HG03108 (cell line): ENCODE results near the gene GRIA2.
"Not testable (repeated sequence)": the region's sequence is repeated elsewhere in the genome, so short reads cannot be mapped to it uniquely, and the experiment has no call there.

Experiments
- ATAC-seq: cut with Tn5 transposase; IDR thresholded peaks from one replicate; pipeline ENCODE4 v1.9.1; 2021; ENCODE audit warnings: moderate library complexity; ENCODE audit not compliant: unreplicated experiment

GRIA2 gene

DNA sequence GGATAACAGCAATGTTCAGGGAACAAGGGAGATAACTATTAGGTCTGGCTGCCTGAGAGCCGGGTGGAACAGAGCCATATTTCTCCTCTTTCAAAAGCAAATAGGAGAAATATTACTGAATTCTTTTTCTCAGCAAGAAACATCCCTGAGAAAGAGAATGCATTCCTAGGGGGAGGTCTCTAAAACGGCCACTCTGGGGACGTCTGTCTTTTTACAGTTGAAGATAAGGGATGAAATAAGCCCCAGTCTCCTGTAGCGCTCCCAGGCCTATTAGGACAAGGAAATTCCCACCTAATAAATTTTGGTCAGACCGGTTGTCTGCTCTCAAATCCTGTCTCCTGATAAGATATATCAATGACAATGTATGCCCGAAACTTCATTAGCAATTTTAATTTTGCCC, 37.6 kb downstream of the GRIA2 start:
- not testable (repeated sequence) for ATAC-seq

DNA sequence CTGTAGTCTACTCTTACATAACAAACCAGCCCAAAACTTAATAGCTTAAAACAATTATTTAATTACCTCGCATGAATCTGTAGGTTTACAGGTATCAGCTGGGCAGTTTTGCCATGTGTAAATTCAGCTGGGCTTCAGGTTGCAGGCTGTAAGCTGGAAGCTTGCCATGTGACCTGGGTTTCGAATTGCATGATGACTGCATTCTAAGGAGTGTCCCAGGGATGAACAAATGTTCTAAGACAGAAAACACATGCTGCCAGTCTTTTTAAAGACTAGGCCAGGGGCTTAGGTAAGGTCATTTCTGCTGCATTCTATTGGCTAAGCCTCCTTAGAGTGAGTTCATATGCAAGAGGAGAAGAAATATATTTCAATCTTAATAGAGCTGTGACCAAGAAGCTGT, 44.8 kb downstream of the GRIA2 start:
- ATAC-seq: no peak

GRCh38 chr4:157270108-157270507, 49.6 kb downstream of the GRIA2 start:
- no peak for ATAC-seq

- no peak for ATAC-seq
Measured at GRCh38 chr4:157270552-157270951, 50.0 kb downstream of the GRIA2 start.

GRCh38 chr4:157271166-157271869, 50.8 kb downstream of the GRIA2 start:
- ATAC-seq: no peak

GRCh38 chr4:157280673-157281072, 60.1 kb downstream of the GRIA2 start:
- no peak for ATAC-seq

GRCh38 chr4:157282019-157282418, 61.5 kb downstream of the GRIA2 start:
- no peak for ATAC-seq

GRCh38 chr4:157287445-157287844, 66.9 kb downstream of the GRIA2 start:
- no peak for ATAC-seq

DNA sequence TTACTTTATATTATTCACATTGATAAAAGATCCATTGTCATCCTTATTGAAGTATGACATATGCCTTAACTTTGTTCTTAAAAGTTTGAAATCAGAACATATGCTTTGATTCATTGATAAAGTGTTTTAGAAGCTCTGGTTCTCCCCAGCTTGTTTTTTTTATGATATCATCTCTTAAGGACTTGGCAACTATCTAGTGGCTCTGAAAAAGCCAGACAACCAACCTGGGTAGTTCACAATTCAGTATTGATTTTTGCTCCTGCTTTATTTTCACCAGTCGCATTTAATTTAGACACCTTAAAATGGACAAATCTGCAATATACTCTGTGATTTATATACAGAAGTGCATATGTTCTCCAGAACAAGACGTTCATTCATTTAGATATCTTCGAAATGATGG, 70.1 kb downstream of the GRIA2 start:
- no peak for ATAC-seq

DNA sequence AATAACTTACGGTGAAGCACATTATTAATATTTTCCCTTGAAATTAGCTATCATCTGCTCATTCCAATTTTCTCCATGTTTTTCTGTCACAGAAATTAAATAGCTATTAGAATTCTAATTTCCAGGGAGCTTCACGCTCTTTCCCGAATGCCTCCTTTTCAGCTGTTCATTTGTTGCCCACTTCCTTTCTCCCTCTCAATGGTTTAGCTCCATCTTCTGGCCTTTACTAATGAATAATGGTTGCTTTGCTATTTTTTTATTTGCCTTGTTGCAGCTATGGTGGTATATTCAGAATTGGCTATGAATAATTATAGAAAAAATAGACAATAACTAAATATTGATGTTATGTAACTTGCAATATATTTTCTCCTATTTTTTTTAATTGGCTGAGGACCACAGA, 70.5 kb downstream of the GRIA2 start:
- ATAC-seq: no peak

DNA sequence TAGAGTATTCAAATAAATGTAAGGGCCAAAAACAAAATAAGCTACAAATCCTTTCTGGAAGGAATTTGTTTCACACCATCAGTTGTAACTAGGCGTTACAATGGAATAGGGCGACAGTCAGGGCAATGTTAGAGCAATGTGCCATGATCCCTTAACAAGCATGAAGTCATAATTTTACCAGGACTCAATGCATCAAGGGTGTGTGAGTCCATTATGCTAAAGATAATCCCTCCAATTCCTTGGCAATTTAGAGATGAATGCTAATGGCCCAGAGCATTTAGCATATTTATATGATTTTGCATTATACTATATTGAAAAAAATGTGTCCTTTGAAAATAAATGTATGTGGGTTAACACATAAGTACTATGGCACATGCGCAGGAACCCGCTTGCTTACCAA, 73.1 kb downstream of the GRIA2 start:
- no peak for ATAC-seq

- no peak for ATAC-seq
Measured at GRCh38 chr4:157294575-157294974, 74.0 kb downstream of the GRIA2 start.

GRCh38 chr4:157300701-157301100, 80.2 kb downstream of the GRIA2 start:
- ATAC-seq: no peak

GRCh38 chr4:157303471-157303960, 83.0 kb downstream of the GRIA2 start:
- no peak for ATAC-seq

DNA sequence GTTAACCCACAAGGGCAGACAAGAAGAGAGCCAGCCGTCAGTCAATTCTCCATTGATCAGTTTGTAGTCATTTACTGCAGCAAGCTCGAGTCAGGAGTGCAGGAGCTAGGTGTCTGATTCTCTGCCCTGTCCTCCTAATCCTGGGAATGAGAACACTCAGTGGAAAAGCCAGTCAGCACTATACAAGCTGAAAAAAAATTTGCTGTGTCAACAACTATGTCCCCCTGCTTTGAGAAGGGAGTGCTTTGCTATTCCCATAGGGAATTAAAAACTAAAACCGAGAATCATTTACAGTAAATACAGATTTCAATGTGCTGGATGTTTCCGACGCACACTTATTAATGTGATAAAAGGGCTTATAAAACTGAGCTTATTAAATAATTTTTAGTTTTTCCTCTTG, 84.2 kb downstream of the GRIA2 start:
- no peak for ATAC-seq

DNA sequence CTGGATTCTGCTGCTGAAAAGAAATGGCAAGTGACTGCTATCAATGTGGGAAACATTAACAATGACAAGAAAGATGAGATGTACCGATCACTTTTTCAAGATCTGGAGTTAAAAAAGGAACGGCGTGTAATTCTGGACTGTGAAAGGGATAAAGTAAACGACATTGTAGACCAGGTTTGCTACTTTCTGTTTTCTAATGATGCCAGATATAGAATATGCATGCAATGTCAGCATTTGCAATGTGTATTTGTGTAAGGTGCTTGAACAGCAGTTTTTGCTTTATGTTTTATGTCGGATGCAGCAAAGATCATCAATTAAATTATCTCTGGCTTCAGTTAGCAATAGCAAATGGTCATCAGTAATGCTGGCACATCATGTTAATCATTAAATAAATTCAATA, 92.2 kb downstream of the GRIA2 start:
- no peak for ATAC-seq

DNA sequence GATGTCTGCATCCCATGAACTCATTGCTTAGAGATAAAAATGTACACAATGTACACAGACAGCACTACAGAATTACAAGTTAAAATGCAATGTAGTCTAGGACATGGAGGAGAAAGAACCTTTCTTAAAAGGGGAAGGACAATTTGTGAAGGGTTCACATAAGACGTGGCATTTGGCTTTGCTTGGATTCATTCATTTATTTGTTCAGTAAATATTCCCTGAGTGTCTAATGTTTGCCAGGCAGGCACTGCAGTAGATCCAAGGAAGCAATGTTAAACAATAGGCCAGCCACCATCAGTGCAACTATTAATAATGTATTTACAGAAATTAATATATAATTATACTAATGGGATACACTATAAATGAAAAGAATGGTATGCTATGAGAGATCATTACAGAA, 94.4 kb downstream of the GRIA2 start:
- ATAC-seq: no peak

- ATAC-seq: no peak
Measured at GRCh38 chr4:157315968-157316367, 95.4 kb downstream of the GRIA2 start.

- no peak for ATAC-seq
Measured at GRCh38 chr4:157320092-157320491, 99.6 kb downstream of the GRIA2 start.

DNA sequence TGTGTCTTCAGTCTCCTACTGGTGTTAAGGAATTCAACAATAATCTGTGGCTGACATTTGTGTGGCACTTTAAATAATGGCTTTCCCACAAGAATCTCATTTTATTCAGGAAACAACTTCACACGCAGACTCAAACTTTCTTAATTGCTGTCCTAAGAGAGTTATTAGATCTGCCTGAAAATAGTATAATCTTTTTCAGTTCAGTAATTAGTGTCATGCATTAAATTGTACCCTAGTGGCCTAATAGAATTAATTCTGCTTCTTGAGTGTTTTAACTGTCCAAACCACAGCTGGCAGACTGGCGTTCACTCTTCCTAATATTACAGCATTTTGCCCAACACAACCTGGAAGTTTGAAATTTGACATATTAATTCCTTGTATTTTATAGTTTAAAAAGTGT, 107.1 kb downstream of the GRIA2 start:
- ATAC-seq: no peak

- ATAC-seq: no peak
Measured at GRCh38 chr4:157357887-157358286, 137.4 kb downstream of the GRIA2 start.

DNA sequence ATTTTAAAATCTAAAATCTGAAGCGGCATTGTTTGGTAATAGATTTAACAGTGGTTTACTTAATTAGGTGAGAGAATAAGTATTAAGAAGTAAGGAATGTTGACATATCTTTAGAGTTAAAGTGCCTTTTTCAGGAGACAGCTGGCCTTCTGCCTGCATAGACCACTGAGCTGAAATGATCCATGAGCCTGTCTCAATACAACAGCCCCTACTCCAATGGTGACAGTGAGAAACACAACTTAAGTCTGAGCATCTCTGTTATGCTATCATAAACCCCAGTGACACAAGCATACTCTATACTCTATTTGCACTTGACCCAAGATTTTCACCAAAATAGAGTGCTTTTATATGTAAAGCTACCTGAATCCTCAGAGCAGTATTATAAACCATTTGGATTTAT, 137.9 kb downstream of the GRIA2 start:
- ATAC-seq: no peak

GRCh38 chr4:157358851-157359250, 138.3 kb downstream of the GRIA2 start:
- no peak for ATAC-seq
